ENCODE results near the gene GSTP1. TPM values are rescaled to one million over a fixed set of nuclear protein-coding genes. Genes with fewer than 3 reads are reported as not detected.

Gene GSTP1
- total and polyA plus RNA-seq, 9 of the 15 experiments (the other 6 are each of a cell fraction or from before 2014, with no cell fraction given): 592 to 2,150 (median 1,204) TPM

DNA sequence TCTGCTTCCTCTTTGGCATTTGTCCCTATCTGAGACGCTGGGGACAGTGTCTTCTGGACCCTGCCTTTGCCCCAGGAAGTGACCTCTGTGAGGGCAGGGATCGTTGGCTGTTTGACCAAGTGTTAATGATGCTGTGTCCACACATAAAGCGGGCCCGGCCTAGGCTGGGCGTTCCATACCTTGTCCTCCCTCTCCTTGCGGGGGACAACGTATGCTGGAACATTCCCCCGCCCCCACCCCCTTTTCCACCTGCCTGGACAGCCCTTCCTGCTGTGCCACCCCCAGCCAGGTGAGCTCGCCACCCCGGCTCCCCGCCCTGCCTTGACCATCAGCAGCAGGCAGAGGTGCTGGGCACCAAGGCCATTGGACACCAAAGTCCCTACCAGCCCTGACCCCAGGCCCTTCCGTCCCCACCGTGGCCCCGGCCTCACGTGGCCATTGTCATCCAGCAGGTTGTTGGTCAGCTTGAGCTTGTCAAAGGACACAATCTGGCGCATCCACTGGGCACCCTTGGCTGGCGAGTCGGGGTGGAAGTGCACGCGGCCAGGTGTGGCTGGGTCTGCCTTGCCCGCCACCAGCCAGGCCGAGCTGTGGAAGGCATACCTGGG lies 50.2 kb downstream of the GSTP1 start:
- ChIA-PET POLR2A (no interaction called here), CTCF (ENCODE audit: low intra/inter-chr PET ratio) (no interaction called here)
- Histone ChIP-seq H4K20me1 (replicated peaks; ENCODE audit: control insufficient read depth, insufficient read depth, low read length) (no peaks in the 10 kb centered on the region), H2AFZ (ENCODE audit: low read depth, low read length) (no peak overlapping the region), H3K36me3 (ENCODE audit: control insufficient read depth, insufficient read depth, low read length) (no peaks in the 10 kb centered on the region), H3K4me2 (ENCODE audit: insufficient read depth, low read length) (no peak overlapping the region), H3K9me1 (ENCODE audit: control insufficient read depth, insufficient read depth, low read length) (no peaks in the 10 kb centered on the region), H3K4me3 (no peak overlapping the region), H3K79me2 (ENCODE audit: control insufficient read depth, insufficient read depth, low read length) (no peaks in the 10 kb centered on the region), H3K9me3 (replicated peaks; ENCODE audit: control insufficient read depth, insufficient read depth, low read depth, low read length) (no peaks in the 10 kb centered on the region), H3K9ac (ENCODE audit: insufficient read depth in 1 of 2, low read depth in 2 of 2, low read length in 2 of 2) (0 out of 4 replicates have a peak overlapping the region, but pooled peaks of 1 of the 2 experiments have one; percentile 13), H3K4me1 (replicated peaks in 1 of 2; ENCODE audit: control insufficient read depth in 2 of 2, insufficient read depth in 2 of 2, low read length in 2 of 2) (peaks cover 10 to 59% of the 10 kb centered on the region in 2 experiments; a peak in 4 of 5 replicates), H3K27ac (ENCODE audit: extremely low read depth, low read depth, low read length) (no peak overlapping the region), H3K27me3 (ENCODE audit: control insufficient read depth in 2 of 2, insufficient read depth in 2 of 2, low read length in 2 of 2) (no peaks in the 10 kb centered on the region)
- intact Hi-C loops (cut with micrococcal nuclease) (loop anchor here (5.0 kb wide), 1 partner anchor 63 kb away; no protein-coding TSS in a partner anchor), in situ Hi-C loops (cut with MboI) (no loop called here)
- DNase-seq (ENCODE audit: extremely low read depth in 1 of 4, low spot score in 3 of 4) (no peak), FAIRE-seq (no peak), ATAC-seq (no peak)
- no peak for TF ChIP-seq NFE2 (IDR thresholded peaks at IDR 0.05; ENCODE audit: low read depth)
- TF ChIP-seq, protein P1, sequence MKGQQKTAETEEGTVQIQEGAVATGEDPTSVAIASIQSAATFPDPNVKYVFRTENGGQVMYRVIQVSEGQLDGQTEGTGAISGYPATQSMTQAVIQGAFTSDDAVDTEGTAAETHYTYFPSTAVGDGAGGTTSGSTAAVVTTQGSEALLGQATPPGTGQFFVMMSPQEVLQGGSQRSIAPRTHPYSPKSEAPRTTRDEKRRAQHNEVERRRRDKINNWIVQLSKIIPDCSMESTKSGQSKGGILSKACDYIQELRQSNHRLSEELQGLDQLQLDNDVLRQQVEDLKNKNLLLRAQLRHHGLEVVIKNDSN (CRISPR knock-in tag; IDR thresholded peaks at IDR 0.05): 0 out of 2 replicates have a peak, but pooled peaks have one; percentile 25
- no TSS peak for BruUV-seq (replicated peaks)
- WGBS (ENCODE audit: insufficient coverage, low coverage, missing lambda C conversion rate): 60% methylated on average over 19 of the region's 22 CpGs
